CD8-positive, alpha-beta memory T cell (primary cell): ENCODE measurements around the gene GRXCR2. TPM values are rescaled to one million over a fixed set of nuclear protein-coding genes. Genes with fewer than 3 reads are reported as not detected.
"Not testable (repeated sequence)": the region's sequence is repeated elsewhere in the genome, so short reads cannot be mapped to it uniquely, and the experiment has no call there.

ENCODE experiments used
- CTCF ChIA-PET: fragments of 350-600 bp; sonication (Branson Sonifier 250); formaldehyde crosslinking; loops from one replicate; lab custom pipeline; 2021; ENCODE audit warnings: antibody characterized with exemption; lab: Charles Lee
- POLR2A ChIA-PET: fragments of 350-600 bp; sonication (Branson Sonifier 250); formaldehyde crosslinking; loops from one replicate; lab custom pipeline; 2021; ENCODE audit warnings: antibody characterized with exemption; lab: Charles Lee
- DNase-seq, 5 donors: peaks; one replicate each; pipeline versions ENCODE4 v3.0.0 to v3.0.0-alpha.2; 2020 to 2022; ENCODE audit warnings: mixed read lengths in 1 of 5
- H3K27ac ChIP-seq: one replicate; pipeline ENCODE4 v1.7.0; 2013; ENCODE audit warnings: low read depth, mild to moderate bottlenecking, low read length, moderate library complexity
- H3K27me3 ChIP-seq: 2 replicates; pipeline ENCODE4 v1.7.0; 2013; ENCODE audit warnings: low read length, mild to moderate bottlenecking; ENCODE audit not compliant: insufficient read depth, poor library complexity, severe bottlenecking
- H3K36me3 ChIP-seq: 2 replicates; pipeline ENCODE4 v1.7.0; 2013; ENCODE audit warnings: mild to moderate bottlenecking, low read length, moderate library complexity; ENCODE audit not compliant: insufficient read depth
- H3K4me1 ChIP-seq: 2 replicates; pipeline ENCODE4 v1.7.0; 2013; ENCODE audit warnings: mild to moderate bottlenecking, low read length, moderate library complexity; ENCODE audit not compliant: insufficient read depth
- H3K4me3 ChIP-seq: 2 replicates; pipeline ENCODE4 v1.7.0; 2013; ENCODE audit warnings: mild to moderate bottlenecking, low read length
- H3K9me3 ChIP-seq: 2 replicates; pipeline ENCODE4 v1.7.0; 2013; ENCODE audit warnings: mild to moderate bottlenecking, low read length
- H3K27ac Mint-ChIP-seq, 8 donors: one replicate each; pipeline ENCODE4 v1.8.0; 2020 to 2021; ENCODE audit warnings: mixed read lengths in 8 of 8, mild to moderate bottlenecking in 6 of 8, inconsistent platforms in 3 of 8, moderate library complexity in 3 of 8
- H3K27me3 Mint-ChIP-seq, 2 donors: one replicate each; pipeline ENCODE4 v1.8.0; 2020 to 2021; ENCODE audit warnings: mixed read lengths in 2 of 2, mild to moderate bottlenecking in 1 of 2, moderate library complexity in 1 of 2
- H3K36me3 Mint-ChIP-seq, 3 donors: one replicate each; pipeline ENCODE4 v1.8.0; 2020 to 2021; ENCODE audit warnings: mixed read lengths in 3 of 3, inconsistent platforms in 1 of 3, mild to moderate bottlenecking in 1 of 3
- H3K4me1 Mint-ChIP-seq, 3 donors: one replicate each; pipeline ENCODE4 v1.8.0; 2020 to 2021; ENCODE audit warnings: mixed read lengths in 3 of 3, inconsistent platforms in 1 of 3, mild to moderate bottlenecking in 1 of 3
- H3K4me3 Mint-ChIP-seq, 7 donors: one replicate each; pipeline ENCODE4 v1.8.0; 2020 to 2021; ENCODE audit warnings: mixed read lengths in 7 of 7, mild to moderate bottlenecking in 6 of 7, moderate library complexity in 4 of 7, inconsistent platforms in 2 of 7
- H3K9me3 Mint-ChIP-seq, 5 donors: one replicate each; pipeline ENCODE4 v1.8.0; 2020 to 2022; ENCODE audit warnings: mixed read lengths in 5 of 5, mild to moderate bottlenecking in 3 of 5, moderate library complexity in 2 of 5, inconsistent platforms in 1 of 5
- polyA plus RNA-seq: library from polyadenylated mRNA; unstranded; fragments of 300-500 nt; fragmentation: Illumina TruSeq; gene quantifications from one replicate; pipeline ENCODE4 v1.2.3, GENCODE V29; 2021
- total RNA-seq, 2 experiments: library from RNA; stranded (reverse); gene quantifications; one replicate each; pipeline ENCODE4 v1.2.3, GENCODE V29; 2021

The GRXCR2 gene
- total and polyA plus RNA-seq, 3 experiments from 2014 or later = not detected

DNA sequence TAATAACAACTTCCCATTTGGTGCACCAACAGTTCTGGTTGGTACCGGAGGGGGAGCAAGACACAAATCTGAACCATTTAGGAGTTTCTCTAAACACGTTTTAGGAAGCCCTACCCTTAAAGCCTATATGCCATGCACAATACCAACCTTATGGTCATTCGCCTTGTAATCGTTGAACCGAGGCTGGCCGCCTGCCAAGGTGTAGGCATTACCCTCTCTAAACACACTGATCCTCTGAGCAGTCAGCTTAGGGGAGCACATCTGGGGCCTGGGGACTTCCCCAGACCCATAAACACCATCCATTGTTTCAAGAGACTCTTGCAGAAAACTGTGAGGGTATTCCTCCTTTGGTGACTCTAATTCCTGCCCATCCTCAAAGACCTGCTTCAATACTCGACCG, 328 bp downstream of the GRXCR2 start:
- Histone ChIP-seq H3K36me3 (no peaks in the 10 kb centered on the region), H3K27me3 (no peaks in the 10 kb centered on the region), H3K4me1 (no peaks in the 10 kb centered on the region), H3K9me3 (no peaks in the 10 kb centered on the region), H3K27ac (no peak overlapping the region), H3K4me3 (no peak overlapping the region)
- no peak for DNase-seq
- no peak overlapping the region for H3K27ac Mint-ChIP-seq
- H3K4me3 Mint-ChIP-seq = no peak overlapping the region
- H3K36me3 Mint-ChIP-seq = no peaks in the 10 kb centered on the region
- ChIA-PET POLR2A (no interaction called here), CTCF (no interaction called here)
- H3K9me3 Mint-ChIP-seq = peaks cover 0 to 5% (median 0%) of the 10 kb centered on the region in 5 donors
- H3K27me3 Mint-ChIP-seq = peaks cover 10 to 28% of the 10 kb centered on the region in 2 donors
- H3K4me1 Mint-ChIP-seq = no peaks in the 10 kb centered on the region

DNA sequence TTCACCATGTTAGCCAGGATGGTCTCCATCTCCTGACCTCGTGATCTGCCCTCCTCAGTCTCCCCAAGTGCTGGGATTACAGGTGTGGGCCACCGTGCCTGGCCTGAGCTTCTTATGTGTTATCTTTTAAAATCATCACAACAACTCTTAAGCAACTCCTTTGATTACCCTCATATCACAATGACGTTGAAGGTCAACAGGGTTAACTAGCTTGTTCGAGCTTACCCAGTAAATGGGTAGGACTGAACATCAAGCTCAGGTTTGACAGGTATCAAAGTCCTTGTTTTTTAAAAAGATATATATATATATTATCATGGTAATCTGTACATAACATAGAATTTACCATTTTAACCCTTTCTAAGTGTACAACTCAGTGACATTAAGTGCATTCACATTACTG, 3.1 kb downstream of the GRXCR2 start:
- H3K27me3 ChIP-seq = no peaks in the 10 kb centered on the region
- H3K36me3 ChIP-seq = no peaks in the 10 kb centered on the region
- Mint-ChIP-seq H3K9me3 (peaks cover 0 to 3% (median 0%) of the 10 kb centered on the region in 5 donors), H3K36me3 (no peaks in the 10 kb centered on the region), H3K27me3 (peaks cover 7 to 29% of the 10 kb centered on the region in 2 donors), H3K27ac (no peak overlapping the region), H3K4me3 (no peak overlapping the region), H3K4me1 (no peaks in the 10 kb centered on the region)
- DNase-seq = no peak
- CTCF ChIA-PET = no interaction called here
- H3K4me1 ChIP-seq = no peaks in the 10 kb centered on the region
- H3K4me3 ChIP-seq = no peak overlapping the region
- POLR2A ChIA-PET = no interaction called here
- no peak overlapping the region for H3K27ac ChIP-seq
- no peaks in the 10 kb centered on the region for H3K9me3 ChIP-seq

DNA sequence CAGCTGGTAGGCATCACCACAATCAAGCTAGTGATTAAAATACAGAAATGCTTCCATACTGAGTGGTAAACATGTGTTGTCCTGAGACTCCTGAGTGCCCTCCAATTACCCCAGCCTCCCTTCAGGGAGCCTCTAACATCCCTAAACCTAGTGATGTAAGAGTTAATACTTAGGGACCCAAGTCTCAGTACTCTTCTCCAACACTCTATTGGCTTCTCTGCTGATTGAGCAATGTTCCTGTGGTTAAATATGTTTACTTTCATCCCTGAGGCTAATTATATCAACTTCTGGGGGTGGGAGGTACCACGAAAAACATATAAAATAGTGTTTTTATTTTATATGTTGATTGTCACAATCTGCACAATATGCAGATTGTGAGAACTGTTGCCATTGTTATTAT, 5.0 kb downstream of the GRXCR2 start:
- no peak overlapping the region for H3K27ac Mint-ChIP-seq
- Histone ChIP-seq H3K4me3 (no peak overlapping the region), H3K36me3 (no peaks in the 10 kb centered on the region), H3K27ac (no peak overlapping the region), H3K4me1 (no peaks in the 10 kb centered on the region), H3K27me3 (no peaks in the 10 kb centered on the region), H3K9me3 (no peaks in the 10 kb centered on the region)
- H3K27me3 Mint-ChIP-seq = peaks cover 6 to 21% of the 10 kb centered on the region in 2 donors
- H3K4me3 Mint-ChIP-seq = no peak overlapping the region
- no peaks in the 10 kb centered on the region for H3K4me1 Mint-ChIP-seq
- H3K36me3 Mint-ChIP-seq = no peaks in the 10 kb centered on the region
- CTCF ChIA-PET = no interaction called here
- DNase-seq = no peak
- H3K9me3 Mint-ChIP-seq = peaks cover 0 to 3% (median 0%) of the 10 kb centered on the region in 5 donors
- POLR2A ChIA-PET = no interaction called here

DNA sequence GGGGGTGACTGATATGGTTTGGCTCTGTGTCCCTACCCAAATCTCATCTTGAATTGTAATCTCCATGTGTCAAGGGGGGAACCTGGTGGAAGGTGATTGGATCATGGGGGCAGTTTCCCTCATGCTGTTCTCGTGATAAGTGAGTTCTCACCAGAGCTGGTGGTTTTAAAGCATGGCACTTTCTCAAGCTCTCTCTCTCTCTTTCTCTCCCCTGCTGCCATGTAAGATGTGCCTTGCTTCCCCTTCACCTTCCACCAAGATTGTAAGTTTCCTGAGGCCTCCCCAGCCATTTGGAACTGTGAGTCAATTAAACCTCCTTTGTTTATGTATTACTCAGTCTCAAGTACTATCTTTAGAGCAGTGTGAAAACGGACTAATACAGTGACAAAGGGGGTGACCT, 8.4 kb downstream of the GRXCR2 start:
- CTCF ChIA-PET = not testable (repeated sequence)

DNA sequence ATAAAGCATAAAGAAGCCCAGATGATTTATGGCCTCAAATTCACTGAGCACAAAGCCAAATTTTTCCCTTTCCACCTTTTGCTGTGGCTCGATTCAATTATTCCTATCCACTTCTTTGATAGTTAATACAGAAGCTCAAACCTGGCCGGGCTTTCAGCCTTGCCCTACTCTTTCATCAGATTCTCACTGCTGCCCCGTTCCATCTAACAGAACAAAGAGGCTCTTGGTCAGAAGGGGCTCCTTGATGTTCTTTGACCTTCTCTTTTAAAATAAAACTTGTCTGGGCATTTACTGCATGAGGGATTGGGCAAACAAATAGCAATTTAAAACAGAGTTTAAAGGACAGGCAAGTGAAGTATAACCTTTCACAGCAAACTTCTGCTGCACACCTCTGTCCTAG, 9.8 kb downstream of the GRXCR2 start:
- no peaks in the 10 kb centered on the region for H3K4me1 Mint-ChIP-seq
- no peak overlapping the region for H3K4me3 ChIP-seq
- H3K4me1 ChIP-seq = no peaks in the 10 kb centered on the region
- H3K27me3 Mint-ChIP-seq = peaks cover 6 to 13% of the 10 kb centered on the region in 2 donors
- DNase-seq = no peak
- no peaks in the 10 kb centered on the region for H3K36me3 ChIP-seq
- CTCF ChIA-PET = no interaction called here
- H3K36me3 Mint-ChIP-seq = no peaks in the 10 kb centered on the region
- POLR2A ChIA-PET = no interaction called here
- H3K27ac Mint-ChIP-seq = no peak overlapping the region
- H3K4me3 Mint-ChIP-seq = no peak overlapping the region
- no peaks in the 10 kb centered on the region for H3K27me3 ChIP-seq
- peaks cover 0 to 3% (median 0%) of the 10 kb centered on the region in 5 donors for H3K9me3 Mint-ChIP-seq
- H3K9me3 ChIP-seq = no peaks in the 10 kb centered on the region
- H3K27ac ChIP-seq = no peak overlapping the region

More for the DNA sequence above, 8.4 kb downstream of the GRXCR2 start:
- H3K36me3 ChIP-seq, H3K4me1 ChIP-seq, H3K4me3 Mint-ChIP-seq, H3K27ac Mint-ChIP-seq, H3K9me3 ChIP-seq, DNase-seq, H3K4me1 Mint-ChIP-seq, H3K36me3 Mint-ChIP-seq, POLR2A ChIA-PET, H3K27ac ChIP-seq, H3K4me3 ChIP-seq, H3K27me3 ChIP-seq, H3K9me3 Mint-ChIP-seq: not testable (repeated sequence)
- H3K27me3 Mint-ChIP-seq = peaks cover 6 to 13% of the 10 kb centered on the region in 2 donors

DNA sequence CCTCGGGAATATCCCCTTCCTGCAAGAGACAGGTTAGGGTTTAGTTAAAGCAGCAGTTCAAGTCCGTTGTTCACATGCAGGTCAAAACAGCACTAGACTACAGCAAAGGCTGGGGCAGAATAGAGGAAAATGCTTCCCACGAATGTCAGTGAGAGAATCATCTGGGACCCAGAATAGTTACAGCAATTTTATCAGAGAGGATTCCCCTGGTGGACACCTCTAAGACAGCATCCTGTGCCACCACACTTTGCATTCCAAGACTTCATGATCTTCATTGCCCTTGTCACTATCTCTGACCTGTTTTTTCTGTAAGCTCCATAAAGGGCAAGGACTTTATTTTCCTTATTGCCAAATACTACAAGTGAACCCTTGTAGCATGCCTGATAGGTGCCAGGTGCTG, 12.9 kb downstream of the GRXCR2 start:
- POLR2A ChIA-PET = no interaction called here
- H3K27ac ChIP-seq = no peak overlapping the region
- no peaks in the 10 kb centered on the region for H3K9me3 ChIP-seq
- CTCF ChIA-PET = interaction anchor here (1.9 kb wide), 1 partner anchor 10 kb away, joined by 5 read pairs; no protein-coding TSS in a partner anchor
- Mint-ChIP-seq H3K9me3 (no peaks in the 10 kb centered on the region), H3K4me1 (peaks cover 0 to 4% (median 0%) of the 10 kb centered on the region in 3 donors), H3K4me3 (no peak overlapping the region), H3K36me3 (no peaks in the 10 kb centered on the region), H3K27ac (no peak overlapping the region), H3K27me3 (peaks cover 3 to 12% of the 10 kb centered on the region in 2 donors)
- DNase-seq = no peak
- no peaks in the 10 kb centered on the region for H3K36me3 ChIP-seq
- H3K4me1 ChIP-seq = no peaks in the 10 kb centered on the region
- no peaks in the 10 kb centered on the region for H3K27me3 ChIP-seq
- no peak overlapping the region for H3K4me3 ChIP-seq

DNA sequence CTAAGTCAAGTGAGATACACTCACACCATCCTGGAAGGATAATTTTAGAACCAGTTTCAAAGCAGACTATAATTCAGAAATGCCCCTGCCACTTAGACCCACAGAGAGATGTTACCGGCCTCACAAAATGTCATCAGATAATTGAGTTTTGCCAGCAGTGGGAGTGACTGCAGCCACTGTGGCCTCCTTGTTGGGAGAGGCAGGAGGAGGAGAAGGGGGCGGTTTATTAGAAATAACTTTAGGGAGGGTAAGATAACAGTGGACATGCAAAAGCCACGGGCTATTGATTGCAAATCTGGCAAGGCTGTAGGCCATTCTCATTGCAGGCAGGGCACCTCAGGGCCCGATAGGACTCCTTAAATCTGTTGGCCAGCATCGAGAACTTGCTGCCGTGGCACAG, 13.4 kb downstream of the GRXCR2 start:
- H3K4me1 ChIP-seq = no peaks in the 10 kb centered on the region
- H3K4me3 ChIP-seq = no peak overlapping the region
- no peak for DNase-seq
- H3K36me3 ChIP-seq = no peaks in the 10 kb centered on the region
- Mint-ChIP-seq H3K36me3 (no peaks in the 10 kb centered on the region), H3K27ac (no peak overlapping the region), H3K4me1 (peaks cover 0 to 4% (median 0%) of the 10 kb centered on the region in 3 donors), H3K4me3 (no peak overlapping the region), H3K27me3 (peaks cover 2 to 10% of the 10 kb centered on the region in 2 donors), H3K9me3 (no peaks in the 10 kb centered on the region)
- no peak overlapping the region for H3K27ac ChIP-seq
- no peaks in the 10 kb centered on the region for H3K9me3 ChIP-seq
- CTCF ChIA-PET = no interaction called here
- POLR2A ChIA-PET = no interaction called here
- H3K27me3 ChIP-seq = no peaks in the 10 kb centered on the region

DNA sequence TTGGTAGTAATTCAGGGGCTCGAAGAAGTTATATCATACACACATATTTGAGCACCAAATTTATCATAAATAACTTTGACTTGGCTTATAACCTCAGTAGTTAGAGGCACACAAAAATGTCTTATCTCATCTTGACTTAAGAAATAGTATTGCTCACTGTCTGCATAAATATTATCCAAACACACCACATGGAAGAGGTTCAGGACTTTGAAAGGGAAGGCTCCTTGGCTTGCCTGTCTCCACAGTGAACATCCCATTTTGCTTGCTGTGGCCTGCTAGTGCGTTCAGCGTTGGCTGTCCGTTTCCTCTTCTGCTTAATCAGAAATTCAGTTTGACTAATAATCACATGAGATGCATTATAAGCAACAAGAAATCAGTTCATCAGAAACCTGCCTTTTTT, 13.9 kb downstream of the GRXCR2 start:
- no peaks in the 10 kb centered on the region for H3K36me3 Mint-ChIP-seq
- H3K9me3 ChIP-seq = no peaks in the 10 kb centered on the region
- DNase-seq = no peak
- H3K27me3 Mint-ChIP-seq = peaks cover 0 to 6% of the 10 kb centered on the region in 2 donors
- no peak overlapping the region for H3K4me3 Mint-ChIP-seq
- no peak overlapping the region for H3K27ac ChIP-seq
- no peak overlapping the region for H3K27ac Mint-ChIP-seq
- H3K4me3 ChIP-seq = no peak overlapping the region
- H3K4me1 Mint-ChIP-seq = peaks cover 0 to 4% (median 0%) of the 10 kb centered on the region in 3 donors
- no peaks in the 10 kb centered on the region for H3K4me1 ChIP-seq
- POLR2A ChIA-PET = no interaction called here
- H3K9me3 Mint-ChIP-seq = no peaks in the 10 kb centered on the region
- no peaks in the 10 kb centered on the region for H3K27me3 ChIP-seq
- H3K36me3 ChIP-seq = no peaks in the 10 kb centered on the region
- CTCF ChIA-PET = no interaction called here
